HUDEP-2 (cell line): ENCODE results near the gene RRP8.

Source experiments
- DNase-seq, 76 experiments: peaks; one replicate each; lab custom pipeline; 2025; ENCODE audit not compliant: unreplicated experiment in 76 of 76; lab: John Stamatoyannopoulos, UW

RRP8 gene

GRCh38 chr11:6604790-6605189 lies 1.4 kb upstream of the RRP8 start:
- DNase-seq: no peak

GRCh38 chr11:6604081-6604626 lies 738 bp upstream of the RRP8 start:
- DNase-seq: peak in 45 of 76 experiments; percentile 5 to 53 (median 28)

GRCh38 chr11:6602096-6602940 lies 1.1 kb downstream of the RRP8 start:
- no peak for DNase-seq

GRCh38 chr11:6601041-6601461 lies 2.4 kb downstream of the RRP8 start:
- DNase-seq: no peak

- DNase-seq: no peak
Measured at GRCh38 chr11:6599881-6600390, 3.5 kb downstream of the RRP8 start.

- no peak for DNase-seq
Measured at GRCh38 chr11:6599449-6599848, 4.0 kb downstream of the RRP8 start.

GRCh38 chr11:6598555-6598954 lies 4.9 kb downstream of the RRP8 start:
- no peak for DNase-seq

- DNase-seq: no peak
Measured at GRCh38 chr11:6596239-6596877, 7.1 kb downstream of the RRP8 start.

GRCh38 chr11:6594142-6594768 lies 9.2 kb downstream of the RRP8 start:
- no peak for DNase-seq

- no peak for DNase-seq
Measured at GRCh38 chr11:6588018-6588417, 15.4 kb downstream of the RRP8 start.

GRCh38 chr11:6587360-6587953 lies 16.0 kb downstream of the RRP8 start:
- no peak for DNase-seq

GRCh38 chr11:6586434-6587359 lies 16.7 kb downstream of the RRP8 start:
- DNase-seq: no peak

GRCh38 chr11:6584528-6584927 lies 18.9 kb downstream of the RRP8 start:
- DNase-seq: no peak

- no peak for DNase-seq
Measured at GRCh38 chr11:6583584-6583983, 19.8 kb downstream of the RRP8 start.

GRCh38 chr11:6579681-6580080 lies 23.7 kb downstream of the RRP8 start:
- DNase-seq: no peak

GRCh38 chr11:6578134-6578533 lies 25.3 kb downstream of the RRP8 start:
- no peak for DNase-seq

GRCh38 chr11:6576471-6577373 lies 26.7 kb downstream of the RRP8 start:
- peak in 28 of 76 experiments; percentile 5 to 56 (median 18) for DNase-seq

GRCh38 chr11:6574816-6575715 lies 28.4 kb downstream of the RRP8 start:
- no peak for DNase-seq
